GM19193 (cell line): ENCODE data around the gene LMNB1.

Source experiments
- POLR2A ChIP-seq: IDR thresholded peaks from 4 replicates; pipeline ENCODE4 v1.6.1; 2011; ENCODE audit not compliant: insufficient read depth, insufficient read length; ENCODE audit errors: extremely low read depth

Gene LMNB1

GRCh38 chr5:126777975-126778674 is 1.2 kb downstream of the LMNB1 start:
- peak; percentile 94 for TF ChIP-seq POLR2A

DNA sequence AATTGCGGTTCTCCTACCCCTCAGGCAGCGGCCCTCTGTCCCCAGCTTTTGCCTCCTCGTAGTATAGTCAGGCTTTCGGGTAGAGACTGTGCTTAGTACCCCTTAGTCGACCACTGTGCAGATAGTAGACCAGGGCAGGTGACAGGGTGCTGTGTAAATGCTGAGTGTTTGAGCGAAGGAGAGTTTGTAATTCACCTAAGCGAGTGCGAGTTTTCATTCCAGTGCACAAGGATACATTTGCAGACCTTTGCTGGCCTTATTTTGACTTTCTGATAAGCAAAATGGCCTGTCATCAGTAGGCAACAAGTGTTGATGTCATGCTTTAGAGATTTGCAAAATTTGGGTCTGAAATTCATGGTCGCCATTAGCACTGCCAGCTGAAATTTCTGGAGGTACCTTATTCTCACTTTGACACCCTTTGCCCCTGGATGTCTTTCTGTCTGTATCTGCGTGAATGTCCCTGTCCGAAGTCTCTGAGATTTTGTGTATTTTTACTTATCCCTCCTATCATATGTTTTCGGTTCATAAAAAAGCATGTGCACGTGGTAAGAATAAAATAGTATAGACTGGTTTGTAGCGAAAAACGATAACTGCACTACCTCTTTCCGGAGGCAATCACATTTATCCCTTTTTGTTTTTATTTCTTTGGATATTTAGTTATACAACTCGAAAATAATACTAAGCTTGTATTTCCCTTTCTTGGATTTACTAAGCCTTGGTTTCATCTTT is 1.9 kb downstream of the LMNB1 start:
- no peak for TF ChIP-seq POLR2A

DNA sequence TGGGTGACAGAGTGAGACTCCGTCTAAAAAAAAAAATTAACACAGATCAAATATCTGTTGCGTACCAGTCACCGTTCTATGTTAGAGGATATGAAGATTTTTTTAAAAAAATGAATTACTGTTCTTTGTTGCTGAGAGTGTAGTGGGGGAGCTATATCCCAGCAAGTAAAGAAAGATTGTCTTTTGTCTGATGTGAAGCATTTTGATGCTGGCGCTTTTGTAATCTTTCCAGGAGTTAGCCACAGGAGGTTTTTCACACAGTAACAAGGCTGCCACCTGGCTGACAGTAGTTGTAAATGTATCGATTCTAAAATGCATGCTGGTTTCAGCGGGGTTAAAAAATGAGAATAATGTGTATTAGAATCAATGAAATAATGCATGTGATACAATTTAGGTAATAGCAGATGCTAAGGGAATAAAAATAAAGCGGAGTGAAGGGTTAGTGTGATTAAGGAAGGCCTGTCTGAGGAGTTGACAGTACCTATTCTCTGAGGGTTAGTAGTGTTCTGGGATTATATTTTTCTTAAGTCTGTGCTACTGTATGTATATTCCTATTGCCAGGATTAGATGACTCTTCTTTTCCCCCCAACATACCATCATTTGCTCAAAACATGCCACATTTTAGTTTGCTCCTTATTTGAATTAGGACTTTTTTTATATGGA is 3.4 kb downstream of the LMNB1 start:
- TF ChIP-seq POLR2A = no peak

DNA sequence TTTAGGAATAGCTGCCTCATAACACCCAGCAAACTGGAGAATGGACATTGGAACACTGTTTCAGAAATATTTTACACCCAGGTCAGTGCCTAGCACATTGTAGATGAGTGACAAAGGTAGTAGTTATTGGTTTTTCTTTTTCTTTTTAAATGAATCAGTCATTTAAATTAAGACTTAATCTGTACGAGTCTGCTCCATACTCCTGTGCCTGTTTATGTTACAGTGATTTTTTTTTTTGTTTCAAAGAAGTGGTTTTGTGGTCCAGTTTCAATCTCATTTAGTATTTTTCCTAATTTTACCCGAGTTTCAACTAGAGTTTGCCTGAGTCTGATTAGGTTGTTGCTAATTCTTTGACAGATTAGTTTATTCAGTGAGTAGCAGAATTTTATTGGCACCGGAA is 16.2 kb downstream of the LMNB1 start:
- no peak for TF ChIP-seq POLR2A

DNA sequence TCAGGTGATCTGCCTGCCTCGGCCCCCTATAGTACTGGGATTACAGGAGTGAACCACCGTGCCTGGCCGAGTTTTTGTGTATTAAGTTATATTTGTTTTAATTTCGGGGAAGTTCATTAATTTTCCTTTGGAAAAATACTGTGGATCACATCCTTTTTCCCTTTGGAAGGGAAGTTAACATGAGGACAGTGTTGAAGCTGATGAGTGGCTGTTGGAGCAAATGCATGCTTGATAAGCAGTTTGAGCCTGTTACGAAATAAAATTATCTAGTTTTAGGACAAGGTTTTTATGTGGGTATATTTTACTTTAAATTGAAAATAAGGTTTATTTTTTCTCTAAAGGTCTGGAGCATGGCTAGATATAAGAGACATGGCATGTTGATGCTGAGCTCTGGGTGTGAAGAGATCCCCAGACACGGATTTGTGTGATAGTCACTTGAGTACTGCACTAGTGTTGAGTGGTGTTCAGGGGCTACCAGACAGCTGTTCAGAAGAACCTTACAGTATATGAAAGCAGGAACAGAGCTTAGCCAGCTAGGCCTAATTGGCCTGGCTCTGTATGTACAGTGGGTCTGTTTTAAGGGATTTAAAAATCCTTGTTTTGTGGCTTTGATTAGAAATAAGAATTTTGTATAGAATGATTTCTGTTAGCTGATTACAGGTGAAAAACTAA is 17.4 kb downstream of the LMNB1 start:
- no peak for TF ChIP-seq POLR2A

- no peak for TF ChIP-seq POLR2A
Observed at GRCh38 chr5:126799780-126800179, 22.8 kb downstream of the LMNB1 start.

DNA sequence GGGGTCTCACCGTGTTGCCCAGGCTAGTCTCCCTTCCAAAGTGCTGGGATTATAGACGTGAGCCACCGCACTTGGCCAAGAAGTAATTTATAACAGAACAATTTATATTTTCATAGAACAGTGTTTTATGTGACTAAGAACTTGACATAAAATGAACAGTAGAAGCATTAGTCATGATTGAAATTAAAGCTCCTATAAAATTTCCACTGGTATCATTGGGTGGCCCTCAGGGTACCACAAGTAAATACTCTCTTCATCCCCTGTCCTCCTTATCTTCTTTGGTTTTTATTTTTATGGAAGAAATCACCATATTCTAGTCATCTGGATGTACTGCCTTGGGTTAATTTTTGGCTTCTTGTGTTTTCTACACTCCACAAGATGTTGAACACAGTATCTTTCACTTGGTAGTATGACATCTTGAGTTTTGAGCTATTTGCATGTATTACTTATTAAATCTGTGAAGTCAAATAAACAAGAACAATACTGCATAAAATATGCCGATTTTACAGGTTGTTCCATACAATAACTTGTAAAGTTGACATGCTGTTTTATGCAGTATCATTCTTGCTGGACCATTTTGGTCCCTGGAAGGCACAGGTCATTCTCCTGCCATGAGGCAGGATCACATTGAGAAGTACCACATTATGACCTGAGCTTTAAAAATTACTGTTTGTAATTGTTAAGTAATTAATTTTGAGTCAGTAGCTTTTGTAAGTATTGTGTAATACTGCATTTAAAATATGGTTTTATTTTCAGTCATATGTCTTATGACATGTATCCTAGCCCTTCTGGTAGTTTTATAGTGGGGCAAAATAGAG is 24.4 kb downstream of the LMNB1 start:
- no peak for TF ChIP-seq POLR2A

GRCh38 chr5:126801992-126802294 is 25.0 kb downstream of the LMNB1 start:
- TF ChIP-seq POLR2A = no peak

DNA sequence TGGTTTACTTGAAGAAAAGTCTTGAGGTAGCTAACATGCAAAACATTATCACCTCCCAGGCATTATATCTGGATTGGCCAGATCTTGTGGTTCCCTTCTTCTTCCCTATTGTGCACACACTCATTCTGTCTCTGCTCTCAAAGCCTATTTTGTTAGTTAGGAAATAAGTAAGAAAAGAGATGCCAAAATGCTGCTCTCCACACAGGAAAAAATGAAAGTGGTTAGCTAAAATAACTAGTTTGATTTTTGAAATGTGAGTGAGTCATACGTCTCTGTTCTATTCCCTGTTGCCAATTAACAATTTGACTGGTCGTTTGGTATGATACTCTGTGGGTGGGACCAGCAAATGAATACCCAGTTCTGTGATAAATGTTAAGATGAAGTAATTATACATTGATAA is 28.1 kb downstream of the LMNB1 start:
- no peak for TF ChIP-seq POLR2A

DNA sequence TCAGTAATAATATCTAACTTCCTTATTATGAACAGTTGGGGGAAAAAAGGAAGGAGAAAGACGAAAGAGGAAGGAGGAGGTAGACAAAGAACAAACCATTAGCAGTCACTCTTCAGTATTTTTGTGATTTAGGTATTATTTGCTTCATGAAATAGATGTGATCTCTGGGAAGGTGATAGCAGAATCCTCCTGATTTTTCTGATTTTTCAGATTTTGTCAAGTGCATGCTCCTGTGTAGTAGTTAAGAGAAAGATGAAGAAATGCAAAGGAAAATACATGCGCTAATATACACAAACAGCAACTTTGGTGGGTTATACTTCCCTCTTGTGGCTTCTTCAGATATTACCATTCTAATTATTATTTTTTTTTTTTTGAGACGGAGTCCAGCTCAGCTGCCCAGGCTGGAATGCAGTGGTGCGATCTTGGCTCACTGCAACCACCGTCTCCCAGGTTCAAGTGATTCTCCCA is 31.6 kb downstream of the LMNB1 start:
- no peak for TF ChIP-seq POLR2A

DNA sequence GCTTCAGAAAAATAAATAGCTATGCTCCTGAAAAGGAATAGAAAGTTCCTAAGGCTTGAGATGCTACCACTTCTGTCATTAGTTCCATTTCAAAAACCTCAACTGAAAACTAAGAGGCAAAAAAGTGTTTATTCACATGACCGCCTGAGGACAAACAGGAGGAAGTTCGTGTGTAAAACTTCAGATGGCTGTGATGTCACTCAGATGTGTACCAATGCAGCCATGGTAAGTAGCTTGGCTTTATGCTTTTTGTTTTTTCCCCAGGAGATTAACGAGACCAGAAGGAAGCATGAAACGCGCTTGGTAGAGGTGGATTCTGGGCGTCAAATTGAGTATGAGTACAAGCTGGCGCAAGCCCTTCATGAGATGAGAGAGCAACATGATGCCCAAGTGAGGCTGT is 33.0 kb downstream of the LMNB1 start:
- TF ChIP-seq POLR2A = no peak

- no peak for TF ChIP-seq POLR2A
Observed at GRCh38 chr5:126810596-126811380, 33.9 kb downstream of the LMNB1 start.

DNA sequence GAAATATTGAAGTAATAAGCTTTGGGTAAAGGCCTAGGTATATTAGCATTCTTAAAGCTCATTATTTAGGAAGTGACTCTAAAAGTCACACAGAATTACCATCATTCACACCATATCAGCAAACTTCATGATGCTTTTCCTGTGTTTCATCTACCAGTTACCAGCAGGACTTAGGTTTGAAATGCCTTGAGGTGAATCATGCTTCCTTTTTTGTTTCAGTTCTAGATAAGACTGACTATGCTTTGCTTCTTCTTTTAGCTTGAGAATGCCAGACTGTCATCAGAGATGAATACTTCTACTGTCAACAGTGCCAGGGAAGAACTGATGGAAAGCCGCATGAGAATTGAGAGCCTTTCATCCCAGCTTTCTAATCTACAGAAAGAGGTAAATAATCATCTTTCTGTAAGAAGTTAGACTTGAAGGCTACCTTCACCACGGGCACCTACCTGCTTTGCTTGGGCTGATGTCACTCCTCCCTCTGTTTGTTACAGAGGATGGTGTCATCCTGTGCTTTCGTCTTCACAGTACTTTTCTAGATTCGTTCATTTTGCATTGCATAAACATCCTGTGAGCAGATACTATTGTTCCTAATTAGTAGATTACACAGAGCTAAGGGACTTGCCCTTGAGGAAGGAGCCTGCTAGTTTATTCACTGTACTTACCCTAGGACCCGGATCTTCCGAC is 34.7 kb downstream of the LMNB1 start:
- no peak for TF ChIP-seq POLR2A

GRCh38 chr5:126812199-126812570 is 35.2 kb downstream of the LMNB1 start:
- TF ChIP-seq POLR2A = no peak
